Endothelial cell of umbilical vein (primary cell): Measurements from ENCODE around the gene QSER1. TPM values are rescaled to one million over a fixed set of nuclear protein-coding genes. Genes with fewer than 3 reads are reported as not detected.

Source experiments
- BruUV-seq: library from RNA; stranded (reverse); fragments of 400-500 nt; replicated peaks from 2 replicates; lab custom pipeline; 2021; lab: Mats Ljungman, UMichigan
- CTCF ChIA-PET: fragments of 300-600, 350-600 bp; sonication (Branson Sonifier 250); formaldehyde crosslinking; loops from one replicate; lab custom pipeline; 2021; ENCODE audit warnings: antibody characterized with exemption, inconsistent platforms; lab: Charles Lee
- POLR2A ChIA-PET: fragments of 300-600, 350-600 bp; sonication (Branson Sonifier 250); formaldehyde crosslinking; loops from one replicate; lab custom pipeline; 2021; ENCODE audit warnings: antibody characterized with exemption, inconsistent platforms; lab: Charles Lee
- DNase-seq: peaks from one replicate; pipeline ENCODE4 v3.0.0-alpha.2; 2011; ENCODE audit warnings: low read depth, low spot score
- FAIRE-seq: peaks from 2 replicates; lab custom pipeline; 2011; peaks lifted over from hg19 to GRCh38; lab: Jason Lieb, UNC
- H2AFZ ChIP-seq: 2 replicates; pipeline ENCODE4 v1.6.0; 2012; ENCODE audit warnings: low read depth, low read length, control low read depth, inconsistent platforms
- H3K27ac ChIP-seq: 2 replicates; pipeline ENCODE4 v1.5.1; 2011; ENCODE audit warnings: low read depth, mild to moderate bottlenecking, control low read depth, low read length, moderate library complexity; ENCODE audit not compliant: insufficient read depth
- H3K27me3 ChIP-seq, 2 experiments: 2 replicates each; pipeline versions ENCODE4 v1.6.0 to v1.6.1; 2011; ENCODE audit warnings: low read length in 2 of 2, mixed read lengths in 1 of 2; ENCODE audit not compliant: control insufficient read depth in 2 of 2, insufficient read depth in 2 of 2
- H3K36me3 ChIP-seq, 2 experiments: 2 replicates in 1 of 2; 3 replicates in 1 of 2; pipeline ENCODE4 v1.5.1; 2011; ENCODE audit warnings: low read length in 2 of 2, mild to moderate bottlenecking in 1 of 2, moderate library complexity in 1 of 2; ENCODE audit not compliant: control insufficient read depth in 2 of 2, insufficient read depth in 2 of 2; ENCODE audit errors: extremely low read depth in 1 of 2
- H3K4me1 ChIP-seq: 3 replicates; pipeline ENCODE4 v1.5.1; 2011; ENCODE audit warnings: mild to moderate bottlenecking, low read length; ENCODE audit not compliant: control insufficient read depth, insufficient read depth; ENCODE audit errors: extremely low read depth
- H3K4me2 ChIP-seq: 2 replicates; pipeline ENCODE4 v1.6.1; 2011; ENCODE audit warnings: low read length, control low read depth, mixed read lengths; ENCODE audit not compliant: insufficient read depth
- H3K4me3 ChIP-seq, 3 experiments: fragments of 200-600 bp in 1 of 3; sonication (generic), shearing (Covaris generic) in 1 of 3; replicated peaks in 1 of 3; 2 replicates each; pipeline ENCODE4 v1.5.1; 2011 to 2016; ENCODE audit warnings: control low read depth in 3 of 3, low read length in 3 of 3, mild to moderate bottlenecking in 2 of 3, inconsistent platforms in 1 of 3, low read depth in 1 of 3, moderate library complexity in 1 of 3; ENCODE audit not compliant: insufficient read depth in 1 of 3
- H3K79me2 ChIP-seq: 2 replicates; pipeline ENCODE4 v1.6.0; 2012; ENCODE audit warnings: low read length, inconsistent platforms; ENCODE audit not compliant: control insufficient read depth, insufficient read depth
- H3K9ac ChIP-seq: replicated peaks from 2 replicates; pipeline ENCODE3; 2011; ENCODE audit warnings: low read length, control low read depth; ENCODE audit not compliant: insufficient read depth; ENCODE audit errors: extremely low read depth
- H3K9me1 ChIP-seq: replicated peaks from 3 replicates; pipeline ENCODE4 v1.6.0; 2011; ENCODE audit warnings: mild to moderate bottlenecking, low read length; ENCODE audit not compliant: control insufficient read depth, insufficient read depth; ENCODE audit errors: extremely low read depth
- H3K9me3 ChIP-seq: replicated peaks from 2 replicates; pipeline ENCODE4 v1.5.1; 2012; ENCODE audit warnings: low read length, inconsistent platforms; ENCODE audit not compliant: control insufficient read depth, insufficient read depth
- H4K20me1 ChIP-seq: replicated peaks from 2 replicates; pipeline ENCODE3; 2011; ENCODE audit warnings: mild to moderate bottlenecking, low read length; ENCODE audit not compliant: control insufficient read depth, insufficient read depth; ENCODE audit errors: extremely low read depth
- CTCF ChIP-seq, 2 donors: IDR thresholded peaks; 1 replicate in 1 of 2; 2 replicates in 1 of 2; pipeline ENCODE4 v1.5.1; 2011; ENCODE audit warnings: low read length in 2 of 2, mild to moderate bottlenecking in 2 of 2, moderate library complexity in 2 of 2, control low read depth in 1 of 2, inconsistent platforms in 1 of 2, low read depth in 1 of 2; ENCODE audit not compliant: insufficient read depth in 1 of 2; ENCODE audit errors: extremely low read depth in 1 of 2
- EZH2 ChIP-seq: IDR thresholded peaks from 2 replicates; pipeline ENCODE4 v1.6.1; 2012; ENCODE audit warnings: borderline replicate concordance, low read depth, mild to moderate bottlenecking, moderate library complexity, low read length, inconsistent platforms; ENCODE audit not compliant: severe bottlenecking
- FOS ChIP-seq: IDR thresholded peaks from 2 replicates; pipeline ENCODE4 v1.6.1; 2011; ENCODE audit warnings: mild to moderate bottlenecking, low read length, moderate library complexity, borderline replicate concordance; ENCODE audit not compliant: insufficient read depth
- GATA2 ChIP-seq: IDR thresholded peaks from 2 replicates; pipeline ENCODE4 v1.7.0; 2011; ENCODE audit warnings: low read depth, mild to moderate bottlenecking, moderate library complexity, mixed read lengths, low read length; ENCODE audit not compliant: insufficient read length, insufficient read depth
- JUN ChIP-seq: IDR thresholded peaks from 2 replicates; pipeline ENCODE4 v1.6.1; 2011; ENCODE audit warnings: borderline replicate concordance, low read depth; ENCODE audit not compliant: insufficient read length, insufficient read depth
- MYC ChIP-seq: IDR thresholded peaks from one replicate; pipeline ENCODE4 v1.6.1; 2011; ENCODE audit warnings: mild to moderate bottlenecking, low read depth, low read length
- POLR2A ChIP-seq: IDR thresholded peaks from 2 replicates; pipeline ENCODE4 v1.6.1; 2012; ENCODE audit warnings: low read depth, mild to moderate bottlenecking, control low read depth, low read length
- POLR2AphosphoS5 ChIP-seq: IDR thresholded peaks from 2 replicates; pipeline ENCODE4 v1.6.1; 2012; ENCODE audit warnings: low read depth, mild to moderate bottlenecking, control low read depth, low read length, moderate library complexity; ENCODE audit not compliant: insufficient read depth
- dilution Hi-C: fragments of 300-500 bp; cut with MboI; formaldehyde crosslinking; loops from one replicate; pipeline ENCODE4 v1.15.0; 2019; ENCODE audit warnings: low sequenced_read_pairs; ENCODE audit not compliant: extremely low pct_ligation_motif_present
- intact Hi-C: fragments of 100-400 bp; cut with micrococcal nuclease; formaldehyde crosslinking; loops from one replicate; pipeline ENCODE4 v1.10.0; 2022
- polyA plus RNA-seq, 4 experiments: library from polyadenylated mRNA; depleted of rRNA in 3 of 4; stranded (reverse) in 3 of 4; unstranded in 1 of 4; fragments of >200 nt; gene quantifications; 2 replicates each; pipeline versions ENCODE4 v1.2.1 to v1.2.3, GENCODE V29; 2011 to 2012; ENCODE audit warnings: missing spikeins in 1 of 4
- total RNA-seq: library from RNA; stranded (reverse); gene quantifications from 2 replicates; pipeline ENCODE4 v1.2.3, GENCODE V29; 2021
- TF ChIP-seq, protein P1 (sequence below): IDR thresholded peaks from 2 replicates; pipeline ENCODE4 v1.6.1; 2011; ENCODE audit not compliant: insufficient read depth, insufficient read length

The QSER1 gene
- total and polyA plus RNA-seq, 2 donors (not counting 3 experiments of a cell fraction or from before 2014, with no cell fraction given) = 5.5 to 36.6 TPM

DNA sequence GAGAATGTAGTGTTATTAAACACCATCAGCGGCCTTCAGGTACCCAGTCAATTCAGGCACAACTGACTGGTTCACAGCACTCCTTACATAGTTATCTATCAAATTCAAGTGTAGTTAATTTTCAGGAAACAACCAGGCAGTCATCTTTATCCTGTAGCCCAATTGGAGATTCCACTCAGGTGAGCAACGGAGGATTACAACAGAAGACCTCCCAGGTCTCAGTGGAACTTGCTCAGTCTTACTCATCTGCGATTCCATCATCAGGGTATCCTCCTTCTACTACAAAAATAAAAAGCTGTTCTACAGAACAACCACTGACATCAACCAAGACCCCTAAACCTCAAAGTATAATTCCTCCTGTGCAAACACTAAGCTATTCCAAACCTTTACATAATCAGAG is 39.6 kb downstream of the QSER1 start:
- DNase-seq = no peak
- H3K9ac ChIP-seq = no peak overlapping the region
- H3K79me2 ChIP-seq = peaks cover 4% of the 10 kb centered on the region
- ChIA-PET CTCF (no interaction called here), POLR2A (no interaction called here)
- no peaks in the 10 kb centered on the region for H3K4me1 ChIP-seq
- H3K27me3 ChIP-seq = no peaks in the 10 kb centered on the region
- no peak for FAIRE-seq
- H3K4me3 ChIP-seq = no peak overlapping the region
- no peaks in the 10 kb centered on the region for H3K9me3 ChIP-seq
- intact Hi-C loops (no loop called here), dilution Hi-C loops (no loop called here)
- H4K20me1 ChIP-seq = no peaks in the 10 kb centered on the region
- no peaks in the 10 kb centered on the region for H3K9me1 ChIP-seq
- no peak overlapping the region for H3K4me2 ChIP-seq
- H3K27ac ChIP-seq = no peak overlapping the region
- no TSS peak for BruUV-seq
- H2AFZ ChIP-seq = no peak overlapping the region
- no peak for TF ChIP-seq POLR2AphosphoS5
- no peak for TF ChIP-seq GATA2
- TF ChIP-seq POLR2A = no peak
- TF ChIP-seq EZH2 = no peak
- TF ChIP-seq, protein P1, sequence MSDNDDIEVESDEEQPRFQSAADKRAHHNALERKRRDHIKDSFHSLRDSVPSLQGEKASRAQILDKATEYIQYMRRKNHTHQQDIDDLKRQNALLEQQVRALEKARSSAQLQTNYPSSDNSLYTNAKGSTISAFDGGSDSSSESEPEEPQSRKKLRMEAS = no peak
- TF ChIP-seq JUN = no peak
- no peak for TF ChIP-seq MYC
- no peak for TF ChIP-seq FOS
- TF ChIP-seq CTCF (IDR thresholded peaks at IDR 0.05; ENCODE audit: extremely low read depth in 1 of 2, insufficient read depth in 1 of 2, low read depth in 1 of 2, low read length in 2 of 2) = no peak
- H3K36me3 ChIP-seq = peaks cover 16 to 20% of the 10 kb centered on the region in 2 experiments
